Left renal pelvis (tissue), 4 donors: Measurements from ENCODE around the gene SHROOM3. TPM values are rescaled to one million over a fixed set of nuclear protein-coding genes. Genes with fewer than 3 reads are reported as not detected.
"Not testable (repeated sequence)": the region's sequence is repeated elsewhere in the genome, so short reads cannot be mapped to it uniquely, and the experiment has no call there.

ENCODE experiments used
- DNase-seq, 4 donors: peaks; one replicate each; pipeline ENCODE4 v3.0.0-alpha.2; 2013; ENCODE audit warnings: low read depth in 4 of 4, low spot score in 3 of 4
- polyA plus RNA-seq, 4 donors: library from polyadenylated mRNA; unstranded; fragments of 120-200 nt; gene quantifications; one replicate each; pipeline ENCODE4 v1.2.1, GENCODE V29; 2013; ENCODE audit not compliant: insufficient read length in 4 of 4

The SHROOM3 gene
- polyA plus RNA-seq, 4 donors: 24.2 to 37.8 (median 34.9) TPM

DNA sequence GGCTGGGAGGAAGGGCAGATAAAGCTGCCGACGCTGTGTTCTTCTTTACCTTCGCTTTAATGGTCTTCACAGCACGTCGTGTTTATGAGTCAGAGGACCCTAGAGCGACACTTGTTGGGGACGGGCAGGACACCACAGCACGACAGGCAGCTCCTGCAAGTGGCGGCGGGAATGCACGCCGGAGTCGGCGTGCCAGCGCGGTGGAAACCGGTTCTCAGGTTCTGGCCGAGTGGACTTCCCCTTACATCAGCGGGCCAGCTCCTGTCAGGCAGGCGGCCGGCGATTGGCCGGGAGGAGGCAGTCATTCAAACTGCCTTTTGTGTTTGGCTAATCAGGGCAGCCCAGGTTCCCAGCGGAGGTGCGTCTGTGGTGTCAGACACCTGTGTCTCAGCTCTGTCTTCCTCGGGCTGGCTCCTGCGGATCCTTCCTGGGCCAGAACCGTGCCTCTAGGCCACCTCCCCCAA is 150.9 kb downstream of the SHROOM3 start:
- peak in 3 of 4 donors; percentile 68 to 79 (median 73) for DNase-seq

DNA sequence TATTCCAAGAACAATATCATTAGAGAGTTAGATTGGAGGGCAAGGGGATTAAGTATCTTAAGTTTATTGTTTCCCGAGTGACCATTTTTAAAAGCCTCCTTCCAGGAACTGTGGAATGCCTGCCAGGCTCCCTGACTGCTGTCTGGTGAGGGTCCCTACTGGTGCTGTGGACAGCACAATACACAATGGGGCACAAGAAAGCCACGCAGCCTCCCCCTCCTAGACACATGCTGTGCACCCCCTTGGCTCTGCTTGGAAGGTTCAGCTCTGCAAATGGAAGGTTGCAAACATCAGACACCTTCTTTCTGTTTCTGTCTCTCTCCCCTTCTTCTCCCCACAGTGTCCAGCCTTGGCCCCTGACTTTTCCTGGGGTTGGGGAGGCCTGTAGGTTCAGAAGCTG is 153.2 kb downstream of the SHROOM3 start:
- no peak for DNase-seq

DNA sequence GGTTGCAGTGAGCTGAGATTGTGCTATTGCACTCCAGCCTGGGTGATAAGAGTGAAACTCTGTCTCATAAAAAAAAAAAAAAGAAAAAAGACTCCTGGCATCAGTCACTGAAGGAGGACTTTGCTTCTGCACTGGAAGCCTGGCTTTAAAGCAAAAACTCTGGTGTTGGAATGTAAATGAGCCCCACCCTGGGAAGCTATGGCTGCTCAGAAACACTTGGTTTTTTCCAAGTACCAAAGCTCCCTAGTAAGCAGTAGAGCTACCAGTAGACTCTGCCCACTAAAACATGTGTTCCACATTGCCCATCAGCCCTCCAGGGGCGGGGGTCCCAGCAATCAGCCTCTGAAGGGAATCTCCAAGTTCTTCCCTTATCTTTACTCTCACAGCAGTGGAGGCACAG is 154.4 kb downstream of the SHROOM3 start:
- no peak for DNase-seq

DNA sequence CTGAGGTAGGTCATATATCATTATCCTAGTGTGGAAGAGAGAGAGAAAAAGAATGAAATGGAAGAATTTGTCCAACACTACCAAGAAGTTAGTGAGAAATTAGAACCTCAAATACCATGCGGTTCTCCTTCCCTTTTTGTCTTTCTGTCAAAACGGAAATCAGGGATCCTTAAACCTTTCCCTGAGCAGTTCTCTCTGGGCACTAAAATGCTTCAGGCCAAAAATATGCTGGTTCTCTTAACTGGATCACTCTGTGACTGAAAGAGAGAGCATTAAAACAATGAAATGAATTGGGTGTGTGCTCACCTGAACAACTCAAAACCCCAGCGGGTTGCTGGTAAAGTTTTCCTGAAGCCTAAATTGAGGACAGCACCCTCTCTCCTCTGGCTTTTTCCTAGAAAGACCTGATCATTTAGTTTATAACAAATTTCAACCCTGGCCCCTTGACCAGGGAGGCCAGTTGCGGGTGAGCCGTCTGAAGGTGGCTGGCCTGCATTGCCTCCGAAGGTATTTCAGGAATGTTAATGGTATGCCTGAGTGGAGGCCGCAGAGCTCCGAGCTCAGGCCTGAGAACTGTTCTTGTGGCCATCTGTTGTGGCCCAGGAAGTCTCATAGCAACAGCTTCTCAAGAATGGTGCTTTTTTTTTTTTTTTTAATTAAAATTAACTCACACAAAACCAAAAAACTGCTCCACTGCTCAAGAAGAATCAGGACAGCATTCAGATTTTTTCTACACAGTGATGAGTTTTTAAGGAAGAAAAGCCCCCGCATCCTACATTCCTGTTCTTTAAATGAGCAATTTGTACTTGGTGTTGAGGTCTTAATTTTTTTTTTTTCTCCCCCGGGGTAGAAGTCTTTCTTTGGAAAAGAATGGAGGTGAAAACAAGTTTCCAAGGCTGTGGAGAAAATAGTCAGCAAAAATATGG is 155.1 kb downstream of the SHROOM3 start:
- peak in 2 of 4 donors; percentile 79 to 85 for DNase-seq

DNA sequence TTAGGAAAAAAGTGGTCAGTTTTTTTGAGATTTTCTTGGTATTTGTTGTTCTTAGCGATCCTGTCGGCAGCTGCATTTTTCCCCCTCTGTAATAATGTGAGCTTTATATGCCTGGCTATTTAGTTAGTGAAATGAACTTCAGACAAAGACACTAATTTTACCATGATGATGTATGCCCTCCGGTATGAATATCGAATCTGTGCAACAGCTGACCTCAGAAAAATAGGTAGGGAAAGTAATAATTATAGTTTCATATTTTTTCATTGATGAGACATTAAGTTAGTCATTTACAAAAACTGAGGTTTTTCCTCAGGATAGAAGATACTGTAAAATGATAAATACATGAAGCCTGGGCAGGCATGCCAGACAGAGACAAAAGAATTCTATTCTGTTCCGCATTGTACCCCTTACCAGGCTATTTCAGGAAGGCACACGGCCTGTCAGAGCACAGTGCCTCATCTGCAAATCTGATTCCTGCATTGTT is 155.8 kb downstream of the SHROOM3 start:
- DNase-seq: no peak

DNA sequence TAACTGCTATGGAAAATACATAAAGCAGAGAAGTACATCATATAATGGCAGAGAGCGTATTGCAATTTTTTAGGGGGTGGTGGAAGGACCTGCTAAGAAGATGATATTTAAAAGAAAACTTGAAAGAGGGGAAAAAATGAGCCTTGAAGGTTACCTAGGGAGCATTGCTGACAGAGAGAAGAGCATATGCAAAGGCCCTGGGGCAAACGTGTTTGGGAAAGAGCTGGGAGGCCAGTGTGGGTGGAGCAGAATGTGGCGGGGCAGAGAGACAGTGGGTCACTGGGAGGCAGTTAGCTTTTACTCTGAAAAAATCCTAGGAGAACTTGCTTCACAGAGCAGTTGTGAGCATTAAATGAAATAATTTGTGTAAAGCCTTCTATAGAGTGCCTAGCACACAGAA is 157.0 kb downstream of the SHROOM3 start:
- no peak for DNase-seq

DNA sequence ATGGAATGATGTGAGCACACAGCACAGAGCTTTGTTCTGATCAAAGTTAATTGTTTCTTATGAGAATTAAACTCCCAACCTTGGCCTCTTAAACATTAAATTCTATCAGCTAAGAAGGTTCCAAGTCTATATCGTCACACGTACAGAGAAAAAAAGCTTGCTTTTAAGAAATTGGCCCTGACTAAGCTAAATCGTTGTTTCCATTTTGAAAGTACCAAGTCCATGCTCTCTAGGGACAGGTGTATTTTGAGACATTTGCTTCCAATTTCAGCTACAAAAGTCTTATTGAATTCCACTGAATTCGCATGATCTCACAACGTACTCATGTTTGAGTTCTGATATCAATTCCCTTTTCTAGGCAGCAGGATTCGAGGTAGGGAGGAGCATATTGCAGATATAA is 157.4 kb downstream of the SHROOM3 start:
- no peak for DNase-seq

DNA sequence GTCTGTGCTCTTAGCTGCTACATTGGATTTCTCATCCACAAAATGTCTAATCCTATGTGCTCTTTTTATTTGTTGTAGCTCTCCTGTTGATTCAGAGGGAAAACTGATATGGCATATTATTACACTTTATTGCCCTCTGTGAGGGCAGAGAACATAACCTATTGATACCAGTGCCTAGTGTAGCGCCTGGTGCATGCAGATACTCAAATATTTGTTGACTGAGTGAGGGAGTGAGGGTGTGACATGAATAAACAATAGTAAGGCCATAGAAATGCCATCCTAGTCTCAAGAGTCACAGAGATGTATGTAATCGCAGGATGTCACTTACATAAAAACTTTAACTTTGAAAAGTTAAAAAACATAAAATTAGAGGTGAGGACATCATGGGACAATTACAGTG is 159.1 kb downstream of the SHROOM3 start:
- no peak for DNase-seq

DNA sequence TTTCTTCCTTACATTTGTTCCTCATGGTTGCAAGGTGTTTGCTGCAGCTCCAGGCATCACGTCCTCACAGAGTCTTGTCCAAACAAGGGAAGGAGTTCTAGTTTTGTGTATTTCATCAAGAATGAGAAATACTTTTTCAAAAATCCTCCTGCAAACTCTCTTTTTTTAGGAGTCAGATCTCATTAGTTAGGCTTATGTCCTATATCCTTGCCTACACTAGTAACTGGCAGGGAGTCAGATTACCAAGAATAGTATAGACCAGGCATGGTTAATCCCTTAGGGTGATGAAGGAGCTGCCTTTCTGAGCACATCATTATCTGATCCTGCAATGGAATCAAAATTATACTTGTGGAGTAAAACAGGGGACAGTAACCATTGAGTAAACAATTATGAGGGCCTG is 160.4 kb downstream of the SHROOM3 start:
- DNase-seq: no peak

DNA sequence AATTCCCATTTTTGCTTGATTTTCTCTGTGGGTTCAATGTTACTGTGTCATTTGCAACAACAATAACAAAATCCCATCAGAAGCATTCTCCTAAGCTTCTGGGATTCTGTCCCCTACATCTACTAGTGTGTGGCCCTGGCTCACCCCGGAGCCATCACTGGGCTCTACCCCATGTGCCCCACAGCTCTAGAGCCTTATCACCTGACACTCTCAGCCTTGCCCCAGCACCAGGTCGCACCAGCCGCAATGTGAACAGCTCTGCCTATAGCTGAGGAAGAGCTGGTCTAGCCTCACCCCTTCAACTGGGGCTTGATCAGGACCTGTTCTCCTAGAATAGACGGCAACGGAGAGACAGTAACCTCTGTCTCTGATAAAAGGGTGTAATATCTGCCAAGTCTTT is 161.7 kb downstream of the SHROOM3 start:
- no peak for DNase-seq

DNA sequence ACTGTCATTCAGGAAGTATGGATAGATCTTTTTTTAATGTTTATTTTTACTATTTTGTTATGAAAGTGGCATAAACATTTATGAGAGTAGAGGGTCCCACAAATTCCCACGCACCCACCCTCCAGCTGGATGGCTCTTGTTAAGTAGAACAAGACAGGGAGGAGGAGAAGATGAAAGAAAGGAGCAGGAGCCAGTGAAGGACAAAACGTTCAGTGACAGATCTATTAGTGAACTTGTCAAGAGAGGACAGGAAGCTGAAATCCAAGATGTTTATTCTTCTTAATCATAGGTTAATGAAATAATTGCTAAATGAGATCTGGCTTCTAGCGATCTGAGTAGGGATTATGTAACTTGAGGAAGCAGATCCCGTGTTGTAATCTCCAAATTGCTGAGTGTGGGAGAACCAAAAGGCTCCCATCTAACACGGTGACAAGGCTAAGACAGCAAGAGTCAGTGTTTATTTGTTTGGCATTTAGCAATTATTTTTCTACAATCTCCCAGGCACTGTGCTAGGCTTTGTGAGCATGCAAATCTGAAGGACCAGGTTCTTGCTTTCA is 162.5 kb downstream of the SHROOM3 start:
- no peak for DNase-seq

DNA sequence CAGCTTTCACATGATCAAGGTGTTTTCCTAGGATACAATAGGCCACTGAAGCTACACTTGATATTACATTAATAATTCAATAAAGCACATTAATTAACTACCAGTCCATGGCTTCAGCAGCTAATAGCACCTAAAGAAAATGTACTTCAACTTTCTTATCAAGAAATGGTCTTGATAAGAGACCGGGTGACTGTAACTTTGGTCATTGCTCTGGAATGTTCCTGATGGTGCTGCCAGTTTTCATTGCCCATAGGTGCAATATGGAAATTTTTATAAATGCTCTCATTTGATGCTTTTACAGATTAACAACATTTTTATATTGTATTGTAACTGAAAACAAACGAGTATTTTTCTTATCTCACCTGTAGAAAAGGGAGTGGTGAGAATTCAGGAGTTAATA is 165.4 kb downstream of the SHROOM3 start:
- DNase-seq: no peak

DNA sequence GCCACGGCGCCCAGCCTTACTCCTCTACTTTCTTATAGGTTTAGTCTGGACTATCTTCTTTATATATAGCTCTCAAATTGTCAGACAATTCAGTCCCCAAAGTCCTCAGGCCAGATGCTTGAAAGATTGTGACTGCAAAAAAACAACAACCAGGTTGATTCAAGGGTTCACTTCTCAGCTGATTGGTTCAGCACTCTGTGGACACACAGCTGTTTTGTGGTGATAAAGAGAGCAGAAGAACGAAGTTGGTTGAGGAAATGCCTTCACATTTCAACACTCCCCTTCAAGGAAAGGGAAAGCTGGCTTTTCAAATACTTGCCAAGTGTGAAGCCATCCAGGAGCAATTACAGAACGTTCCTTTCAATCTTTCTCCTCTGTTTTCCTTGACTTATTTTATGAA is 166.8 kb downstream of the SHROOM3 start:
- no peak for DNase-seq

DNA sequence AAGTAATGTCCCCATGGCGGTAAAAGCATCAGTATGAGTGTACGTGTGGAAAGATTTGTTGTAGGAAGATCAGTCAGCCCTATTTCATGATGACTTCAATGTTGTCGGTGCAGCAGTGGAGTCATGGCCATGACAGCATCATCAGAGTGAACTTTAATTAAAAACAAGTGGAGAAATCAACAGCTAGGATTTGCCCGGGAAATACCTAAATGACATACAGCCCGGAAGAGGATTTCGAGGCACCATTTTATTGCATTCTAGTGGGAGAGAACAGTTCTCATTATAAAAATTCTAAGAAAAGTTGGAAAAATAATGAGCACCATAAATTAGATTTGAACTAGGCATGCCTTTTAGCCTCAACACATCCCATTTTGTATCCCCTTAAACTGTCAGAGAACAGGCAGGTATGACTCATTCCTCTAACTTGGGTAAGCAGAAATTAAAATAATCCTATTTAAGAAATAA is 170.1 kb downstream of the SHROOM3 start:
- DNase-seq: no peak

DNA sequence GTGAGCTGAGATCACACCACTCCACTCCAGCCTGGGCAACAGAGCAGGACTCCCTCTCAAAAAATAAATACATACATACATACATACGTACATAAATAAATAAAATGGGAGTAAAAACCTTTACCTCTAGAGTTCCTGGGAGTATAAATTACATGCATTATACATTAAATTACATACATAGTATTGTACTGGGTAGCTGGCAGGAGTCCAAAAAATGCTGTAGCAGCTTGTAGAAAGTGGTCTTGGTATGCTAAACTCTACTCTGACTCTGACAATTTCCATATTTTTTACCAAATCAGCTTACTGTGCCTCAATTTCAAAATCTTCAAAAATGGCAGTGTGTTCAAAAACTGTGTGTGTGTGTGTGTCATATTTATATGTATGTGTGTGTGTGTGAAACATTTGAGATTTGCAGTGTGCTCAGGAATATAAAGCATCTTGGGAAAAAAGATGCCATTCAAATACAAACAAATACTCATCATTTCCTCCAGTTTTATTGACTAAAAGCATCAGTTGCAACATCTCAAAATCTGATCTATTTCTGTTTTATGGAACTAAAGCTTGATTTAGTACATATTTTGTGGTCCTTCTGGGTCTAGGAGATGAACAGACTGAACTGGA is 171.7 kb downstream of the SHROOM3 start:
- DNase-seq: no peak

DNA sequence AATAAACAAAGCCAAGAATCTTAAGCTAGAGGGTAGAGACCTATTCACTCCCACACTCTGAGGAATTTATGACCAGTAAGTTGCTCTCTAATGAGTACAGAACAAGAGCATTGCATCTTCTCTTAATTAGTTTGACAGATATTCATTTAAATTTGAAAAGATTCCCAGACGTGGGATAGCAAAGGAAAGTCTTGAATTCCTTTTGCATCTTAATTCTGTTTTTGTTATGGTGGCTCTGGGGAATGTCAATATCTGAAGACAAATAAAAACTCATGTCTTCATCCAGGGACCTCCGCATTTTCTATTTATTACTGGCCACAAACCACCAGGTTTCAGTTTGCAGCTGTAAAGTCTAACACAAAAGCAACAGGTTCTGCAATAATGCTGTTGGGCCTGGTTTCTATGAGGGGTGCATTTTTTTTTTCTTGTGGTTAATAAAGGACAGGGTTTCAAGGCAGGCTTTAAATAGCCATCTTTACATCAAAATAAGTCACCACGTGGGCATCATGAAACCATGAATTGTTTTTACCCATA is 172.3 kb downstream of the SHROOM3 start:
- DNase-seq: peak in 1 of 4 donors; percentile 66

DNA sequence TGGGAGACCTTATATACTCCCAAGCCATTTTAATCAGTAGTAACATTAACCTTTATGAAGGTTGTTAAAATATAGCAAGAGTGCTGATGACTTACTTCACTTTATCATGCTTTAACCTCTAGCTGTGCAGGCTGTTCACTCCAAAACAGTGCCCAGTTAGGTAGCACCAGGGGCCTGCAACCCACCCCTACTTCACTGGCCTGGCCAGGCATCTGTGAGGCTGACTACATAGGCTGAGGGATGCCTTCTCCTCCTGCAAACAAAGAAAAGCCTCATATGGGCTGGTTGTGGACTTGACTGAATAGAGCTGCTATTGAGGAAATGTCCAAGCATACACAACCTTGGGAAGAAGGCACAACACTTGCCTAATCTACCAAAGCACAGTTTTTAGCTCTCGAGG is 172.8 kb downstream of the SHROOM3 start:
- no peak for DNase-seq

DNA sequence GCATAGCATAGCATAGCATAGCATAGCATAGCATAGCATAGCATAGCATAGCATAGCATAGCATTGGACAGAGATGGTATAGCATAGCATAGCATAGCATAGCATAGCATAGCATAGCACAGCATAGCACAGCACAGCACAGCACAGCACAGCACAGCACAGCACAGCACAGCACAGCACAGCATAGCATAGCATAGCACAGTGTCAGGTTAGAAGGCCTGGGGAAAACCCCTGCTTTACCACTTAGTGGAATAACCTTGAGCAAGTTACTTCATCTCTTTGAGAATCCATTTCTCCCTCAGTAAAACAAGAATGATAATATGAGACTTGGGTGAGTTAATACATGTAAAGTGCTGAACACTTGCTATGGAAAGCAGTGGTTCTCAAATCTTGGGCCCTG is 173.5 kb downstream of the SHROOM3 start:
- not testable (repeated sequence) for DNase-seq

DNA sequence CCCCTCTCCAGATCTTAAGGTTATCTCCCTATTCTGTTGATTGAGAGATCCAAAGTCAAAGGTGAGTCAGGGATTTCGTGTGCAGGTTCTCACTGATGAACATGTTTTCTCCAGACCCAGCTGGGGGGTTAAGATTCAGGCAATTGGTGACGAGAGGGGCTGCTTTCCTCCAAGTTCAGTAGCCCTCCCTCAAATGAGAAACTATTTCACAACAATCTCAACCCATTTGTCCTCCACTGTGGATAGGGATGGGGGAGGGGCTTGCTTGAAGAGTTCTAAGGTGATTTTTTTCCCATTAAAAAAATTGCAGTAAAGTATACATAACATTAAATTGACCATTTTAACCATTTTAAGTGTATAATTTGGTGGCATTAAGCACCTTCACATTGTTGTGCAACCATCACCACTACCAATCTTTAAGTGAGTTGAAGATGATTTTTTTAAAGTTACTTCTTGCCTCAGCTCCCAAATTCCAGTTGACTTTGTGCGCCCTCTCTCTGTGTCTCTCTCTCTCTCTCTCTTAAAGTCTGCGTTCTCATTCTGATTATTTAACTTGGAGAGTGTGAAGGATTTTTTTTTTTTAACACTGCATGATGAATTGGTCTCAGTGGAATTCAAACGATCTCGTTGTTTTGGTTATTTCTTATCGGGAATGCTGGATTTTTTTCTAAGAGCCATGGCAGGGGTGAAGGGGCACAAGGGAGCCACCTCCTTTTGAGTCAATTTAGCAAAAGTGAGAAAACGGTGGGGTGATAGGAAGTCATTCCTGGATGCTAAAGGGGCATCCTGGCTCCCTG is 175.9 kb downstream of the SHROOM3 start:
- DNase-seq: no peak

DNA sequence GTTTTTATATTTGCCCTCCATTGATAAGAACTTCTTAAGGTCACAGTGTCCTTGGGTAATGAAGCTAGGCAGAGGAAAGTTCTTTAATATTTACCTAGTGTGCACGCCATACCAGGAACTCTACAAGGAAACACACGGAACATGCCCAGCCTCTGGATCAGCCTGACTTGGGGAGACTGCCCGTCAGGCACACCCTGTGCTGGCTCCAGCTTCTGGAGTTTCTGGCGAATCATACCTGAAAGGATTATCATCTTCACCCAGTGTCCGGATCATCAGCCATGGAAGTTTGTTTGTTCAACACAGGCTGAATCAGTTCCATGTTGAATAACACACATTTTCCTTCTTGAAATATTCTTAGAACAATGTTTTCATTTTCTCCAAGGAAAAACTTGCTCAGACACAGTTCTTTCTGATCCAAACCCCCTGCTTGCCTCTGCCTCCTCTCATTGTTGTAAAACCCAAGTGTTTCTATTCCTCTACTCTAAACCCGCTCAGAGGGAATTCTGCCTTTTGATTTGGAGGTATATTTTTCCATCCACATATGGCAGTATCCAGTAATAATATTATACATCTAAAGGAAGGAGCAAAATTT is 176.7 kb downstream of the SHROOM3 start:
- no peak for DNase-seq
